HG03439 (cell line): ENCODE data around the gene STK11IP.

Experiments used
- ATAC-seq: cut with Tn5 transposase; IDR thresholded peaks from one replicate; pipeline ENCODE4 v1.9.1; 2021; ENCODE audit warnings: mild to moderate bottlenecking, moderate library complexity; ENCODE audit not compliant: unreplicated experiment

The STK11IP gene

GRCh38 chr2:219575566-219576504, 21.8 kb upstream of the STK11IP start:
- no peak for ATAC-seq

- ATAC-seq, result no peak
Observed at GRCh38 chr2:219576505-219577388, 20.9 kb upstream of the STK11IP start.

GRCh38 chr2:219578811-219579613, 18.6 kb upstream of the STK11IP start:
- no peak for ATAC-seq

GRCh38 chr2:219581346-219581745, 16.3 kb upstream of the STK11IP start:
- ATAC-seq, result no peak

- no peak for ATAC-seq
Observed at GRCh38 chr2:219591091-219591490, 6.6 kb upstream of the STK11IP start.

- no peak for ATAC-seq
Observed at GRCh38 chr2:219592736-219593135, 4.9 kb upstream of the STK11IP start.

- no peak for ATAC-seq
Observed at GRCh38 chr2:219593154-219593553, 4.5 kb upstream of the STK11IP start.

- ATAC-seq, result no peak
Observed at GRCh38 chr2:219595256-219595655, 2.4 kb upstream of the STK11IP start.

GRCh38 chr2:219596954-219597551, 604 bp upstream of the STK11IP start:
- ATAC-seq, result peak; percentile 3

GRCh38 chr2:219598308-219599078, 836 bp downstream of the STK11IP start:
- no peak for ATAC-seq

- no peak for ATAC-seq
Observed at GRCh38 chr2:219603771-219604170, 6.1 kb downstream of the STK11IP start.

GRCh38 chr2:219605607-219605954, 7.9 kb downstream of the STK11IP start:
- no peak for ATAC-seq

- ATAC-seq, result no peak
Observed at GRCh38 chr2:219607931-219608330, 10.3 kb downstream of the STK11IP start.

GRCh38 chr2:219608399-219608964, 10.8 kb downstream of the STK11IP start:
- no peak for ATAC-seq

GRCh38 chr2:219609149-219609750, 11.6 kb downstream of the STK11IP start:
- ATAC-seq, result no peak

- ATAC-seq, result no peak
Observed at GRCh38 chr2:219611306-219611705, 13.6 kb downstream of the STK11IP start.

GRCh38 chr2:219611866-219612576, 14.4 kb downstream of the STK11IP start:
- ATAC-seq, result no peak

- no peak for ATAC-seq
Observed at GRCh38 chr2:219612577-219613286, 15.1 kb downstream of the STK11IP start.
